K562 (cell line): ENCODE results near the gene ATP7B. TPM values are rescaled to one million over a fixed set of nuclear protein-coding genes. Genes with fewer than 3 reads are reported as not detected.

Source experiments
- ATAC-seq: fragments of 200-7000 bp; cut with Tn5 transposase; 3 replicates; pipeline ENCODE4 v1.9.1; 2020; ENCODE audit warnings: moderate library complexity
- BruUV-seq: library from RNA; stranded (reverse); fragments of 400-500 nt; replicated peaks from 2 replicates; lab custom pipeline; 2021; lab: Mats Ljungman, UMichigan
- CTCF ChIA-PET: fragments of 300-600 bp; formaldehyde crosslinking; extraction: SDS; loops from one replicate; lab custom pipeline; 2021; ENCODE audit warnings: low intra/inter-chr PET ratio; lab: Yijun Ruan, JAX
- POLR2A ChIA-PET: fragments of 300-600, 350-650 bp; sonication (Branson Sonifier 250); formaldehyde crosslinking; extraction: SDS; loops from one replicate; lab custom pipeline; 2021; ENCODE audit warnings: antibody characterized with exemption, inconsistent platforms; lab: Yijun Ruan, JAX
- DNase-seq, 4 experiments: peaks; one replicate each; pipeline versions ENCODE4 v3.0.0 to v3.0.0-alpha.2; 2011 to 2018; ENCODE audit warnings: low spot score in 3 of 4, mixed read lengths in 3 of 4; ENCODE audit errors: extremely low read depth in 1 of 4
- FAIRE-seq: peaks from 2 replicates; lab custom pipeline; 2011; peaks lifted over from hg19 to GRCh38; lab: Jason Lieb, UNC
- H2AFZ ChIP-seq: 2 replicates; pipeline ENCODE4 v1.6.0; 2011; ENCODE audit warnings: low read depth, low read length, control low read depth, inconsistent platforms
- H3K27ac ChIP-seq: fragments of 200-600 bp; 3 replicates; pipeline ENCODE4 v1.8.0; 2011; ENCODE audit warnings: low read depth, mild to moderate bottlenecking, control low read depth, inconsistent platforms, low read length, moderate library complexity, mixed read lengths; ENCODE audit errors: extremely low read depth
- H3K27me3 ChIP-seq, 2 experiments: fragments of 300-600 bp in 1 of 2; 2 replicates in 1 of 2; 3 replicates in 1 of 2; pipeline versions ENCODE4 v1.6.0 to v1.8.0; 2011; ENCODE audit warnings: inconsistent platforms in 2 of 2, low read length in 2 of 2, mild to moderate bottlenecking in 1 of 2, mixed read lengths in 1 of 2, moderate library complexity in 1 of 2; ENCODE audit not compliant: control insufficient read depth in 2 of 2, insufficient read depth in 2 of 2
- H3K36me3 ChIP-seq: fragments of 300-600 bp; 3 replicates; pipeline ENCODE4 v1.8.0; 2011; ENCODE audit warnings: mild to moderate bottlenecking, low read length, inconsistent platforms; ENCODE audit not compliant: control insufficient read depth, insufficient read depth
- H3K4me1 ChIP-seq, 2 experiments: fragments of 200-600 bp in 1 of 2; replicated peaks in 1 of 2; 2 replicates in 1 of 2; 3 replicates in 1 of 2; pipeline versions ENCODE4 v1.5.1 to v1.8.0; 2011; ENCODE audit warnings: inconsistent platforms in 2 of 2, low read length in 2 of 2, mild to moderate bottlenecking in 1 of 2, mixed read lengths in 1 of 2, moderate library complexity in 1 of 2; ENCODE audit not compliant: control insufficient read depth in 2 of 2, insufficient read depth in 2 of 2
- H3K4me2 ChIP-seq: 2 replicates; pipeline ENCODE4 v1.6.1; 2011; ENCODE audit warnings: low read length, control low read depth, inconsistent platforms, mixed read lengths; ENCODE audit not compliant: insufficient read depth
- H3K4me3 ChIP-seq: fragments of 200-600 bp; sonication (generic), shearing (Covaris generic); 2 replicates; pipeline ENCODE4 v1.5.1; 2016; ENCODE audit warnings: control low read depth, inconsistent platforms
- H3K79me2 ChIP-seq: fragments of 200-600 bp; 3 replicates; pipeline ENCODE4 v1.8.0; 2011; ENCODE audit warnings: low read length, inconsistent platforms; ENCODE audit not compliant: control insufficient read depth, insufficient read depth
- H3K9ac ChIP-seq, 2 experiments: 2 replicates each; pipeline versions ENCODE4 v1.6.0 to v1.6.1; 2011; ENCODE audit warnings: low read depth in 2 of 2, low read length in 2 of 2, control low read depth in 1 of 2, inconsistent platforms in 1 of 2, mild to moderate bottlenecking in 1 of 2, mixed read lengths in 1 of 2; ENCODE audit not compliant: insufficient read depth in 1 of 2
- H3K9me1 ChIP-seq: one replicate; pipeline ENCODE4 v1.6.0; 2011; ENCODE audit warnings: inconsistent platforms, mild to moderate bottlenecking, low read length, moderate library complexity; ENCODE audit not compliant: control insufficient read depth, insufficient read depth
- H3K9me3 ChIP-seq: replicated peaks from 2 replicates; pipeline ENCODE4 v1.5.1; 2011; ENCODE audit warnings: low read depth, low read length, inconsistent platforms; ENCODE audit not compliant: control insufficient read depth, insufficient read depth
- H4K20me1 ChIP-seq: replicated peaks from 2 replicates; pipeline ENCODE4 v1.6.1; 2011; ENCODE audit warnings: low read length, inconsistent platforms, mixed read lengths; ENCODE audit not compliant: control insufficient read depth, insufficient read depth
- ARID3A ChIP-seq: IDR thresholded peaks from 2 replicates; pipeline ENCODE4 v1.6.1; 2012; ENCODE audit warnings: low read depth, low read length, improper control_type of control experiment, borderline replicate concordance
- EP300 ChIP-seq: IDR thresholded peaks from 2 replicates; pipeline ENCODE4 v1.6.1; 2012; ENCODE audit warnings: low read length, improper control_type of control experiment
- HMG20B ChIP-seq: fragments of 250-450 bp; sonication (Bioruptor Pico); IDR thresholded peaks from 2 replicates; pipeline ENCODE4 v1.5.0; 2021; ENCODE audit warnings: mild to moderate bottlenecking
- HMGN3 ChIP-seq: IDR thresholded peaks from 2 replicates; pipeline ENCODE4 v1.6.1; 2011; ENCODE audit warnings: borderline replicate concordance, low read depth, mild to moderate bottlenecking, mixed read lengths, low read length; ENCODE audit not compliant: insufficient read length; ENCODE audit errors: extremely low read depth
- JUNB ChIP-seq: fragments of 450-650 bp; formaldehyde crosslinking; conservative IDR thresholded peaks from 2 replicates; pipeline ENCODE4 v1.4.0; 2020; ENCODE audit warnings: mild to moderate bottlenecking
- KDM1A ChIP-seq, 2 experiments: fragments of 450-650 bp; IDR thresholded peaks; 2 replicates each; pipeline ENCODE4 v1.6.1; 2016; ENCODE audit warnings: mild to moderate bottlenecking in 2 of 2
- MED1 ChIP-seq: sonication (generic); formaldehyde crosslinking; IDR thresholded peaks from 2 replicates; pipeline ENCODE4 v1.8.1; 2023; ENCODE audit warnings: missing genetic modification reagents, borderline replicate concordance
- NEUROD1 ChIP-seq: fragments of 150-350 bp; IDR thresholded peaks from 2 replicates; pipeline ENCODE4 v1.6.1; 2014; ENCODE audit warnings: borderline replicate concordance, low read length, low read depth; ENCODE audit not compliant: partially characterized antibody
- NFXL1 ChIP-seq: fragments of 450-650 bp; formaldehyde crosslinking; IDR thresholded peaks from 2 replicates; pipeline ENCODE4 v1.4.0; 2021; ENCODE audit warnings: mild to moderate bottlenecking
- PCBP1 ChIP-seq: fragments of 200-400 bp; formaldehyde crosslinking; IDR thresholded peaks from 2 replicates; pipeline ENCODE4 v1.6.1; 2018; ENCODE audit warnings: mild to moderate bottlenecking, low read depth, low read length; ENCODE audit not compliant: poor library complexity, severe bottlenecking
- PYGO2 ChIP-seq: fragments of 450-650 bp; IDR thresholded peaks from 2 replicates; pipeline ENCODE4 v1.6.1; 2016; ENCODE audit warnings: mild to moderate bottlenecking, missing genetic modification characterization, moderate library complexity, missing compliant biosample characterization
- RUNX1 ChIP-seq: sonication (generic); IDR thresholded peaks from 2 replicates; pipeline ENCODE4 v1.6.1; 2016; ENCODE audit warnings: antibody characterized with exemption, low read depth
- SIN3B ChIP-seq: fragments of 450-650 bp; IDR thresholded peaks from 2 replicates; pipeline ENCODE4 v1.6.1; 2017; ENCODE audit warnings: low read depth, mild to moderate bottlenecking, moderate library complexity
- SNIP1 ChIP-seq: fragments of 450-650 bp; IDR thresholded peaks from 2 replicates; pipeline ENCODE4 v1.7.1; 2017; ENCODE audit warnings: low read depth, mild to moderate bottlenecking
- THAP12 ChIP-seq: fragments of 250-450 bp; sonication (Bioruptor Pico); IDR thresholded peaks from 2 replicates; pipeline ENCODE4 v1.9.0; 2021; ENCODE audit warnings: mild to moderate bottlenecking, inconsistent platforms
- ZBTB2 ChIP-seq: fragments of 450-650 bp; IDR thresholded peaks from 2 replicates; pipeline ENCODE4 v1.6.1; 2016; ENCODE audit warnings: antibody characterized with exemption
- ZNF253 ChIP-seq: fragments of 250-450 bp; sonication (Bioruptor Pico); conservative IDR thresholded peaks from 2 replicates; pipeline ENCODE4 v1.6.1; 2021; ENCODE audit warnings: mild to moderate bottlenecking
- WGBS: fragments of 100-300 bp; shearing (Covaris generic); methylation state at CpG from one replicate; pipeline ENCODE4 v1.1.6; 2016; ENCODE audit warnings: low coverage, mixed read lengths; ENCODE audit not compliant: insufficient coverage; ENCODE audit errors: missing lambda C conversion rate; 5-methylcytosine and 5-hydroxymethylcytosine counted together
- in situ Hi-C: fragments of 300-500 bp; cut with MboI; formaldehyde crosslinking; loops from 4 replicates; pipeline ENCODE4 v1.15.0; 2018; ENCODE audit warnings: inconsistent platforms, mixed read lengths
- intact Hi-C: fragments of 100-400 bp; cut with micrococcal nuclease; formaldehyde crosslinking; loops from 2 replicates; pipeline ENCODE4 v1.14.2; 2022
- polyA plus RNA-seq, 8 experiments: library from polyadenylated mRNA; depleted of rRNA in 4 of 8; stranded (reverse) in 5 of 8; unstranded in 3 of 8; fragments of >200 nt; fragmentation: Nextera tagmentation in 2 of 8; fragmentation: Illumina TruSeq in 1 of 8; extraction: Ambion mirVana in 2 of 8; extraction: Trizol in 1 of 8; gene quantifications; 2 replicates each; pipeline versions ENCODE4 v1.2.1 to v1.2.3, GENCODE V29; 2011 to 2014; ENCODE audit warnings: inconsistent platforms in 1 of 8, missing spikeins in 1 of 8
- total RNA-seq, 7 experiments: library from RNA; depleted of rRNA in 6 of 7; stranded (reverse); fragments of >200 nt in 6 of 7; fragmentation: Illumina TruSeq in 2 of 7; extraction: Trizol in 2 of 7; gene quantifications; 2 replicates each; pipeline versions ENCODE4 v1.2.1 to v1.2.3, GENCODE V29; 2011 to 2021; ENCODE audit warnings: low replicate concordance in 1 of 7

The ATP7B gene
- total and polyA plus RNA-seq, 9 of the 15 experiments (the other 6 are each of a cell fraction or from before 2014, with no cell fraction given) = 1.1 to 20.4 (median 8.5) TPM

GRCh38 chr13:51950722-51951121, 60.5 kb downstream of the ATP7B start (continued):
- no peak for TF ChIP-seq HMGN3
- TF ChIP-seq HMG20B (CRISPR knock-in tag) = no peak
- no peak for TF ChIP-seq NFXL1

DNA sequence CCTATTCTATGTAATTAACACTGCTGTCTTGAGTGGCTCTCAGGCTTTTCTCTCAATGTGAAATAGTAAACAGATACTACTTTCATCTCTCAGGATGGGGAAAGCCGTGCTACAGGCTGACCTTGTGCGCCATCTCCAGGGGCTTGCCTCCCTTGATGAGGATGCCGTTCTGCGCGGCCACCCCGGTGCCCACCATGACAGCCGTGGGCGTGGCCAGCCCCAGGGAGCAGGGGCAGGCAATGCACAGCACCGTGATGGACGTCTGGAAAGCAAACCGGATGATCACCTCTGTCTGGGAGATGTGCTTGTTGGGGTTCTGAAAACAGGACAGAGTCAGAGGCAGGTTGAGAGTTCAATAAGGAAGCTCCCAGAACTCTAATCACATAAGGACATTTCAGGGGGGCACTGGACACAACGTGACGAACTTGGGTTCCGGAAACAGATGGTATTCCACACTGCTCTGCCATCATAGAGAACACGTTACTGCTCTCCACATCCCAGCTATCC, 65.0 kb downstream of the ATP7B start:
- Histone ChIP-seq H3K9me3 (no peaks in the 10 kb centered on the region), H4K20me1 (no peaks in the 10 kb centered on the region), H3K36me3 (peaks cover 59% of the 10 kb centered on the region; the same call in 2 of the 3 replicates)
- no TSS peak for BruUV-seq
- FAIRE-seq = no peak
- CTCF ChIA-PET = no interaction called here
- in situ Hi-C loops = no loop called here
- DNase-seq = no peak
- no peak for ATAC-seq
- TF ChIP-seq PCBP1 = no peak
- no peak for TF ChIP-seq KDM1A (IDR thresholded peaks at IDR 0.05)
- TF ChIP-seq ZNF253 (CRISPR knock-in tag) = no peak
- TF ChIP-seq PYGO2 (tag) = no peak
- TF ChIP-seq JUNB = no peak
- no peak for TF ChIP-seq EP300
- TF ChIP-seq MED1 (CRISPR knock-in tag) = no peak
- TF ChIP-seq NEUROD1 = no peak
- TF ChIP-seq SIN3B = no peak
- no peak for TF ChIP-seq SNIP1
- no peak for TF ChIP-seq ZBTB2
- TF ChIP-seq RUNX1 = no peak
- TF ChIP-seq ARID3A = no peak
- no peak for TF ChIP-seq THAP12 (CRISPR knock-in tag)
- TF ChIP-seq, all 486 proteins: peak for 0
- H3K79me2 ChIP-seq = no peaks in the 10 kb centered on the region
- H3K4me1 ChIP-seq = peaks cover 0 to 2% of the 10 kb centered on the region in 2 experiments; a peak in 1 of 5 replicates
- H3K9me1 ChIP-seq = no peaks in the 10 kb centered on the region
- no peak overlapping the region for H2AFZ ChIP-seq
- no peak overlapping the region for H3K4me2 ChIP-seq
- intact Hi-C loops = no loop called here
- no peak overlapping the region for H3K9ac ChIP-seq
- POLR2A ChIA-PET = interaction anchor here (0.5 kb wide), 1 partner anchor 115 kb away, joined by 3 read pairs; no protein-coding TSS in a partner anchor
- H3K4me3 ChIP-seq = no peak overlapping the region
- no peaks in the 10 kb centered on the region for H3K27me3 ChIP-seq
- WGBS = 91% methylated on average over 13 of the region's 15 CpGs
- H3K27ac ChIP-seq = no peak overlapping the region
